ENCODE data around the gene MARCHF6. TPM values are rescaled to one million over a fixed set of nuclear protein-coding genes. Genes with fewer than 3 reads are reported as not detected.

The MARCHF6 gene
- total and polyA plus RNA-seq, 2 of the 8 experiments (the other 6 are each of a cell fraction or from before 2014, with no cell fraction given) = 93.1 to 118 TPM

DNA sequence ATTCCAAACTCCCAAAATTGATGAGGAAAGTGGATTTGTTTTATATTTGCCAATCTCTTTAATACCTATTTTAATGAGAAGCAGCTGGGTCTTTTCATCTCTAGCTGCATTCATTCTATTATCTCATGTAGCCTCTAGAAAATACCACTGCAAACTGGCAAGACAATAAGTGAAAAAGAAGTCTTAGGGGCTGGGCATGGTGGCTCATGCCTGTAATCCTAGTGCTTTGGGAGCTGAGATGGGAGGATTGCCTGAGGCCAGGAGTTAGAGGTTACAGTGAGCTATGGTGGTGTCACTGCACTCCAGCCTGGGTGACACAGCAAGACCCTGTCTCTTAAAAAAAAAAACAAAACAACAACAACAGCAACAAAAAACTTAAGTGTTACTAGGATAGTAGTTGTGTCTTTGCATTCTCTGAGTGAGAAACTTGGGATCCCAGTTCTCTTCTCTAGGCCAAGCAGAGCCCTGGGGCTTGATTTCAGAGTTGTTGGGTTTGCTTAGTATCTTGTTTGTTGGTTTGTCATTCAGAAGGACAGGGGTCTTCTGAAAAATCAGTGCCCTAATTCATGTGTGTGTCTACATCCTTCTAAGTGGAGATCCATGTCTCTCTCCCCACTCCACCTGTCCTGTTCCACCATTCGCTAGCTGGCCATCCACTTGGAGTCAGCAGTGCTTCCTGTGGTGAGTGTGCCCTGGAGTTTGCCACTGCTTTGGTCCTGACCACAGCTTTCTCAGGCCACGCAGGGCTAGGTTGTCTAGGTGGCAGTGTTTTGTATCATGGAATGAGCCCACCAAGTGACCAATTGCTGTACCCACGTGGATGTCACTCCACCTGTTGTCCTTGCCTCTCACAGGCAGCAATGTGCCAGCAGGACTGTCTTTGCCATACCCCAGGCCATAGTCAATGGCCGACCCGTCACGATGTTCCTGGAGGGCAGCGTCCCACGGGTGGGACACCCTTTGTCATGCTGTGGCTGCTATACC, 19.5 kb downstream of the MARCHF6 start (continued):
- TF ChIP-seq CREB1 (IDR thresholded peaks at IDR 0.05) (no peak), JUN (IDR thresholded peaks at IDR 0.05; ENCODE audit: low read depth, low read length) (no peak), RAD21 (IDR thresholded peaks at IDR 0.05 in 1 of 2, conservative IDR thresholded peaks at IDR 0.05 in 1 of 2; ENCODE audit: low read depth in 2 of 2, low read length in 2 of 2) (no peak), MAFK (IDR thresholded peaks at IDR 0.05; ENCODE audit: low read depth, low read length) (no peak)
- TF ChIP-seq, protein P1, sequence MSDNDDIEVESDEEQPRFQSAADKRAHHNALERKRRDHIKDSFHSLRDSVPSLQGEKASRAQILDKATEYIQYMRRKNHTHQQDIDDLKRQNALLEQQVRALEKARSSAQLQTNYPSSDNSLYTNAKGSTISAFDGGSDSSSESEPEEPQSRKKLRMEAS (IDR thresholded peaks at IDR 0.05) = no peak

All from H1 (cell line).